ENCODE results near the gene CNTNAP2.
A peak's percentile ranks its signal among the peaks of the same experiment; 100 is the strongest.

The CNTNAP2 gene

GRCh38 chr7:148253629-148254028 is 2137.0 kb downstream of the CNTNAP2 start:
- DNase-seq (ENCODE audit: low read depth in 2 of 2), result no peak

GRCh38 chr7:148255333-148255732 is 2138.7 kb downstream of the CNTNAP2 start:
- DNase-seq (ENCODE audit: low read depth in 2 of 2), result no peak

GRCh38 chr7:148256433-148256832 is 2139.8 kb downstream of the CNTNAP2 start:
- no peak for DNase-seq (ENCODE audit: low read depth in 2 of 2)

- no peak for DNase-seq (ENCODE audit: low read depth in 2 of 2)
Measured at GRCh38 chr7:148260599-148260998, 2144.0 kb downstream of the CNTNAP2 start.

GRCh38 chr7:148261523-148261922 is 2144.9 kb downstream of the CNTNAP2 start:
- DNase-seq (ENCODE audit: low read depth in 2 of 2), result no peak

- no peak for DNase-seq (ENCODE audit: low read depth in 2 of 2)
Measured at GRCh38 chr7:148261996-148262688, 2145.5 kb downstream of the CNTNAP2 start.

- peak; percentile 50 to 68 for DNase-seq (ENCODE audit: low read depth in 2 of 2)
Measured at GRCh38 chr7:148262721-148263229, 2146.2 kb downstream of the CNTNAP2 start.

GRCh38 chr7:148264933-148265557 is 2148.4 kb downstream of the CNTNAP2 start:
- DNase-seq (ENCODE audit: low read depth in 2 of 2), result no peak

- DNase-seq (ENCODE audit: low read depth in 2 of 2), result no peak
Measured at GRCh38 chr7:148265896-148266295, 2149.3 kb downstream of the CNTNAP2 start.

- no peak for DNase-seq (ENCODE audit: low read depth in 2 of 2)
Measured at GRCh38 chr7:148266795-148267194, 2150.2 kb downstream of the CNTNAP2 start.

GRCh38 chr7:148270576-148270975 is 2154.0 kb downstream of the CNTNAP2 start:
- DNase-seq (ENCODE audit: low read depth in 2 of 2), result no peak

- DNase-seq (ENCODE audit: low read depth in 2 of 2), result no peak
Measured at GRCh38 chr7:148274118-148274517, 2157.5 kb downstream of the CNTNAP2 start.

- DNase-seq (ENCODE audit: low read depth in 2 of 2), result no peak
Measured at GRCh38 chr7:148275359-148275890, 2158.8 kb downstream of the CNTNAP2 start.

GRCh38 chr7:148276314-148277041 is 2159.9 kb downstream of the CNTNAP2 start:
- no peak for DNase-seq (ENCODE audit: low read depth in 2 of 2)

GRCh38 chr7:148277042-148277660 is 2160.6 kb downstream of the CNTNAP2 start:
- DNase-seq (ENCODE audit: low read depth in 2 of 2), result no peak

GRCh38 chr7:148286150-148286549 is 2169.5 kb downstream of the CNTNAP2 start:
- no peak for DNase-seq (ENCODE audit: low read depth in 2 of 2)

- no peak for DNase-seq (ENCODE audit: low read depth in 2 of 2)
Measured at GRCh38 chr7:148287538-148287937, 2170.9 kb downstream of the CNTNAP2 start.

GRCh38 chr7:148288592-148289151 is 2172.1 kb downstream of the CNTNAP2 start:
- no peak for DNase-seq (ENCODE audit: low read depth in 2 of 2)

- no peak for DNase-seq (ENCODE audit: low read depth in 2 of 2)
Measured at GRCh38 chr7:148289630-148290029, 2173.0 kb downstream of the CNTNAP2 start.

- no peak for DNase-seq (ENCODE audit: low read depth in 2 of 2)
Measured at GRCh38 chr7:148290538-148290937, 2173.9 kb downstream of the CNTNAP2 start.

- no peak for DNase-seq (ENCODE audit: low read depth in 2 of 2)
Measured at GRCh38 chr7:148291799-148292198, 2175.2 kb downstream of the CNTNAP2 start.

Data from activated CD4-positive, alpha-beta T cell treated with anti-CD3 and anti-CD28 coated beads for 24 hours (primary cell).